ENCODE data around the gene ALPI. TPM values are rescaled to one million over a fixed set of nuclear protein-coding genes. Genes with fewer than 3 reads are reported as not detected.
"Not testable (repeated sequence)": the region's sequence is repeated elsewhere in the genome, so short reads cannot be mapped to it uniquely, and the experiment has no call there.

Gene ALPI
- total RNA-seq, 1 experiment from 2014 or later, result not detected

DNA sequence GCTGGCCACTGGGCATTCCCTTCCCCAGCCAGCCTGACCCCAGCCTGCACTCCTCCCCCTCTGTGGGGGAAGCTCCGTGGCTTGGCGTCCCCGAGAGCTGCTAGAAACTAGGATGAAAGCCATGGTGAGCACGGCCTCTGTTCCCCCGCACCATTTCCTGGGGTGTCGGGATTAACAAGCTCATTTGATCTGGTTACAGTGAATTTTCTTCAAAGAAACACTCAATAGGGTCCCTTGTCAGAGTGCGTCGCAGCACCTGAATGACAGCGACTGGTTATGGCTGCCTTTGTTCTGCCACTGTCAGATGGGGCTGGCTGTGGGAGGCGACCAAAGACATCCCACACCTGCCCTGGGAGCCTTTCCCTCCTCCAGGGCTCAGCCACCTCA lies 7.7 kb upstream of the ALPI start:
- H2AFZ ChIP-seq, result no peak overlapping the region
- no peaks in the 10 kb centered on the region for H3K79me2 ChIP-seq (ENCODE audit: low read depth)
- H3K4me2 ChIP-seq, result no peak overlapping the region
- no peaks in the 10 kb centered on the region for H3K36me3 ChIP-seq (ENCODE audit: low read depth)
- CTCF ChIA-PET, result no interaction called here
- no TSS peak for BruUV-seq (replicated peaks)
- no peak overlapping the region for H3K27ac ChIP-seq
- H3K4me3 ChIP-seq, result no peak overlapping the region
- no peaks in the 10 kb centered on the region for H3F3A ChIP-seq (ENCODE audit: insufficient read depth, low read depth)
- POLR2A ChIA-PET (ENCODE audit: unreplicated experiment), result no interaction called here
- H3K9me2 ChIP-seq (ENCODE audit: insufficient read depth), result no peaks in the 10 kb centered on the region
- TF ChIP-seq EZH2 (IDR thresholded peaks at IDR 0.05; ENCODE audit: low read depth), result no peak
- no peak for TF ChIP-seq CTCF (conservative IDR thresholded peaks at IDR 0.05)
- intact Hi-C loops (cut with micrococcal nuclease; ENCODE audit: unreplicated experiment), result no loop called here
- no peaks in the 10 kb centered on the region for H3K4me1 ChIP-seq (replicated peaks; ENCODE audit: insufficient read depth)
- no peak for DNase-seq
- peaks cover 17% of the 10 kb centered on the region for H3K27me3 ChIP-seq (ENCODE audit: insufficient read depth, low read depth)
- H4K20me1 ChIP-seq (ENCODE audit: insufficient read depth), result no peaks in the 10 kb centered on the region
- H3K9me3 ChIP-seq (ENCODE audit: insufficient read depth, low read depth), result no peaks in the 10 kb centered on the region

GRCh38 chr2:232449964-232450363 lies 6.0 kb upstream of the ALPI start:
- POLR2A ChIA-PET (ENCODE audit: unreplicated experiment), result no interaction called here
- Histone ChIP-seq H4K20me1 (ENCODE audit: insufficient read depth) (no peaks in the 10 kb centered on the region), H2AFZ (no peak overlapping the region), H3K4me2 (no peak overlapping the region), H3K9me3 (ENCODE audit: insufficient read depth, low read depth) (no peaks in the 10 kb centered on the region), H3F3A (ENCODE audit: insufficient read depth, low read depth) (no peaks in the 10 kb centered on the region), H3K27ac (no peak overlapping the region), H3K4me1 (replicated peaks; ENCODE audit: insufficient read depth) (no peaks in the 10 kb centered on the region), H3K79me2 (ENCODE audit: low read depth) (no peaks in the 10 kb centered on the region), H3K9me2 (ENCODE audit: insufficient read depth) (no peaks in the 10 kb centered on the region), H3K4me3 (no peak overlapping the region), H3K27me3 (ENCODE audit: insufficient read depth, low read depth) (peaks cover 32% of the 10 kb centered on the region), H3K36me3 (ENCODE audit: low read depth) (no peaks in the 10 kb centered on the region)
- DNase-seq, result no peak
- intact Hi-C loops (cut with micrococcal nuclease; ENCODE audit: unreplicated experiment), result no loop called here
- BruUV-seq (replicated peaks), result no TSS peak
- TF ChIP-seq CTCF (conservative IDR thresholded peaks at IDR 0.05) (no peak), EZH2 (IDR thresholded peaks at IDR 0.05; ENCODE audit: low read depth) (no peak)
- CTCF ChIA-PET, result no interaction called here

- H3K27me3 ChIP-seq (ENCODE audit: insufficient read depth, low read depth), result peaks cover 44% of the 10 kb centered on the region
- DNase-seq; H3K9me2 ChIP-seq (ENCODE audit: insufficient read depth); H3F3A ChIP-seq (ENCODE audit: insufficient read depth, low read depth); H3K9me3 ChIP-seq (ENCODE audit: insufficient read depth, low read depth); H4K20me1 ChIP-seq (ENCODE audit: insufficient read depth); H2AFZ ChIP-seq; H3K36me3 ChIP-seq (ENCODE audit: low read depth); H3K4me1 ChIP-seq (replicated peaks; ENCODE audit: insufficient read depth); H3K4me2 ChIP-seq; intact Hi-C loops (cut with micrococcal nuclease; ENCODE audit: unreplicated experiment); BruUV-seq (replicated peaks); H3K4me3 ChIP-seq; CTCF ChIA-PET; POLR2A ChIA-PET (ENCODE audit: unreplicated experiment); H3K27ac ChIP-seq; H3K79me2 ChIP-seq (ENCODE audit: low read depth): not testable (repeated sequence)
Observed at GRCh38 chr2:232451645-232452044, 4.3 kb upstream of the ALPI start.

GRCh38 chr2:232454630-232455029 lies 1.3 kb upstream of the ALPI start:
- intact Hi-C loops (cut with micrococcal nuclease; ENCODE audit: unreplicated experiment), result no loop called here
- H3K36me3 ChIP-seq (ENCODE audit: low read depth), result no peaks in the 10 kb centered on the region
- no peak overlapping the region for H3K4me3 ChIP-seq
- H3F3A ChIP-seq (ENCODE audit: insufficient read depth, low read depth), result no peaks in the 10 kb centered on the region
- no peaks in the 10 kb centered on the region for H3K9me2 ChIP-seq (ENCODE audit: insufficient read depth)
- H3K27me3 ChIP-seq (ENCODE audit: insufficient read depth, low read depth), result peaks cover 63% of the 10 kb centered on the region
- no TSS peak for BruUV-seq (replicated peaks)
- no peaks in the 10 kb centered on the region for H3K79me2 ChIP-seq (ENCODE audit: low read depth)
- H3K27ac ChIP-seq, result no peak overlapping the region
- CTCF ChIA-PET, result no interaction called here
- H3K9me3 ChIP-seq (ENCODE audit: insufficient read depth, low read depth), result no peaks in the 10 kb centered on the region
- H3K4me1 ChIP-seq (replicated peaks; ENCODE audit: insufficient read depth), result no peaks in the 10 kb centered on the region
- H2AFZ ChIP-seq, result no peak overlapping the region
- POLR2A ChIA-PET (ENCODE audit: unreplicated experiment), result no interaction called here
- no peak for DNase-seq
- no peaks in the 10 kb centered on the region for H4K20me1 ChIP-seq (ENCODE audit: insufficient read depth)
- TF ChIP-seq CTCF (conservative IDR thresholded peaks at IDR 0.05) (no peak), EZH2 (IDR thresholded peaks at IDR 0.05; ENCODE audit: low read depth) (no peak)
- no peak overlapping the region for H3K4me2 ChIP-seq

Data from PC-9 (cell line).